Transverse colon (tissue), 4 donors: ENCODE results near the gene ANP32E. TPM values are rescaled to one million over a fixed set of nuclear protein-coding genes. Genes with fewer than 3 reads are reported as not detected.
A peak's percentile ranks its signal among the peaks of the same experiment; 100 is the strongest.

ENCODE experiments used
- DNase-seq: peaks from one replicate; pipeline ENCODE4 v3.0.0-alpha.2; 2019
- H3K27ac ChIP-seq, 4 donors: fragments of 200-600 bp; sonication (generic); 2 replicates each; pipeline ENCODE4 v1.5.1; 2016 to 2018; ENCODE audit warnings: inconsistent platforms in 4 of 4
- H3K27me3 ChIP-seq: fragments of 200-600 bp; sonication (generic); 2 replicates; pipeline ENCODE4 v1.5.1; 2017; ENCODE audit warnings: inconsistent platforms
- H3K36me3 ChIP-seq, 4 donors: fragments of 200-600 bp; sonication (generic); 2 replicates each; pipeline ENCODE4 v1.5.1; 2017 to 2019; ENCODE audit warnings: inconsistent platforms in 4 of 4
- H3K4me1 ChIP-seq, 4 donors: fragments of 200-600 bp; sonication (generic); 2 replicates each; pipeline ENCODE4 v1.5.1; 2017 to 2020; ENCODE audit warnings: inconsistent platforms in 4 of 4
- H3K4me3 ChIP-seq, 4 donors: fragments of 200-600 bp; sonication (generic); 1 replicate in 1 of 4; 2 replicates in 3 of 4; pipeline versions ENCODE4 v1.5.1 to v1.6.1; 2017 to 2019; ENCODE audit warnings: inconsistent platforms in 4 of 4
- H3K9me3 ChIP-seq, 2 donors: fragments of 200-600 bp; sonication (generic); 2 replicates each; pipeline ENCODE4 v1.5.1; 2017 to 2019; ENCODE audit warnings: inconsistent platforms in 2 of 2
- EP300 ChIP-seq: sonication (generic); formaldehyde crosslinking; IDR thresholded peaks from one replicate; pipeline ENCODE4 v1.6.1; 2017; ENCODE audit warnings: antibody characterized with exemption, low read depth
- POLR2A ChIP-seq: fragments of 450-650 bp; IDR thresholded peaks from one replicate; pipeline ENCODE4 v1.6.1; 2016; ENCODE audit warnings: antibody characterized with exemption, mild to moderate bottlenecking, moderate library complexity
- POLR2AphosphoS5 ChIP-seq, 3 donors: sonication (generic); formaldehyde crosslinking; IDR thresholded peaks; one replicate each; pipeline ENCODE4 v1.6.1; 2016; ENCODE audit warnings: antibody characterized with exemption in 3 of 3
- WGBS, 2 donors: methylation state at CpG; one replicate each; pipeline ENCODE4 v1.1.5; 2018; ENCODE audit warnings: low coverage in 1 of 2; 5-methylcytosine and 5-hydroxymethylcytosine counted together
- in situ Hi-C, 4 donors: fragments of 200-750 bp; cut with MboI; loops; one replicate each; pipeline versions ENCODE4 v1.15.0 to v1.15.1; 2017; ENCODE audit warnings: low sequenced_read_pairs in 3 of 4, low pct_ligation_motif_present in 1 of 4, low pct_unique_long_range_greater_than_20kb in 1 of 4
- intact Hi-C: fragments of 100-400 bp; cut with DNase I; formaldehyde crosslinking; loops from one replicate; pipeline ENCODE4 v1.15.1; 2023; ENCODE audit warnings: low total_unique reads
- total RNA-seq, 4 donors: library from RNA; depleted of rRNA; stranded (reverse); fragments of >200 nt; gene quantifications; one replicate each; pipeline ENCODE4 v1.1.0, GENCODE V29; 2016
- TF ChIP-seq, protein P1 (sequence below), 5 experiments: fragments of 200-600 bp in 3 of 5; fragments of 450-650 bp in 2 of 5; sonication (generic) in 3 of 5; IDR thresholded peaks; 1 replicate in 2 of 5; 2 replicates in 3 of 5; pipeline ENCODE4 v1.5.1; 2016 to 2017; ENCODE audit warnings: antibody characterized with exemption in 5 of 5, inconsistent platforms in 3 of 5, mild to moderate bottlenecking in 2 of 5, moderate library complexity in 1 of 5

Gene ANP32E
- total RNA-seq, 4 donors from 2014 or later = 6.6 to 20.8 (median 10.8) TPM

DNA sequence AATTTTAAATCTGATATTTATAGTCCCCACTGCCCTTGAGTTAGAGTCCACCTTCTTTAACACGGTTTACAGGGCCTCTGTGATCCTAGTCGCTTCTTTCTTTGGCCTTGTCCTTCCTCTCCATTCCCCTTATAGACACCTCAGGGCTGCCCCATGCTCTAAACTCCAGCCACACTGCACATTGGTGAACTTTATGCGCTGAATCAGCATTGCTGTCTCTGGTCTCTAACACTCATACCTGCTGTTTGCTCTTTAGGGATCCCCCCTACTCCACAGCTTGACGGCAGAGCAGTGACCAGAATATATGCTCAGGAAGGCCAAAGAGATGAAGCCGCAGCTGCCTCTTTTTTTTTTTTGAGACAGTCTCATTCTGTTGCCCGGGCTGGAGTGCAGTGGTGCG is 56.0 kb downstream of the ANP32E start:
- intact Hi-C loops = no loop called here
- no peaks in the 10 kb centered on the region for H3K4me1 ChIP-seq
- TF ChIP-seq POLR2A = no peak
- TF ChIP-seq, protein P1, sequence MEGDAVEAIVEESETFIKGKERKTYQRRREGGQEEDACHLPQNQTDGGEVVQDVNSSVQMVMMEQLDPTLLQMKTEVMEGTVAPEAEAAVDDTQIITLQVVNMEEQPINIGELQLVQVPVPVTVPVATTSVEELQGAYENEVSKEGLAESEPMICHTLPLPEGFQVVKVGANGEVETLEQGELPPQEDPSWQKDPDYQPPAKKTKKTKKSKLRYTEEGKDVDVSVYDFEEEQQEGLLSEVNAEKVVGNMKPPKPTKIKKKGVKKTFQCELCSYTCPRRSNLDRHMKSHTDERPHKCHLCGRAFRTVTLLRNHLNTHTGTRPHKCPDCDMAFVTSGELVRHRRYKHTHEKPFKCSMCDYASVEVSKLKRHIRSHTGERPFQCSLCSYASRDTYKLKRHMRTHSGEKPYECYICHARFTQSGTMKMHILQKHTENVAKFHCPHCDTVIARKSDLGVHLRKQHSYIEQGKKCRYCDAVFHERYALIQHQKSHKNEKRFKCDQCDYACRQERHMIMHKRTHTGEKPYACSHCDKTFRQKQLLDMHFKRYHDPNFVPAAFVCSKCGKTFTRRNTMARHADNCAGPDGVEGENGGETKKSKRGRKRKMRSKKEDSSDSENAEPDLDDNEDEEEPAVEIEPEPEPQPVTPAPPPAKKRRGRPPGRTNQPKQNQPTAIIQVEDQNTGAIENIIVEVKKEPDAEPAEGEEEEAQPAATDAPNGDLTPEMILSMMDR (IDR thresholded peaks at IDR 0.05) = no peak
- TF ChIP-seq POLR2AphosphoS5 (IDR thresholded peaks at IDR 0.05) = no peak
- no peak for TF ChIP-seq EP300
- no peak overlapping the region for H3K27ac ChIP-seq
- H3K9me3 ChIP-seq = no peaks in the 10 kb centered on the region
- no peaks in the 10 kb centered on the region for H3K27me3 ChIP-seq
- DNase-seq = no peak
- in situ Hi-C loops = loop anchor here (10.0 to 25.0 kb wide), 3 partner anchors 105 to 218 kb away; no protein-coding TSS in a partner anchor
- 88 to 96% methylated on average over 6 to 7 of the region's 7 CpGs for WGBS, 2 donors
- no peaks in the 10 kb centered on the region for H3K36me3 ChIP-seq
- H3K4me3 ChIP-seq = no peak overlapping the region

DNA sequence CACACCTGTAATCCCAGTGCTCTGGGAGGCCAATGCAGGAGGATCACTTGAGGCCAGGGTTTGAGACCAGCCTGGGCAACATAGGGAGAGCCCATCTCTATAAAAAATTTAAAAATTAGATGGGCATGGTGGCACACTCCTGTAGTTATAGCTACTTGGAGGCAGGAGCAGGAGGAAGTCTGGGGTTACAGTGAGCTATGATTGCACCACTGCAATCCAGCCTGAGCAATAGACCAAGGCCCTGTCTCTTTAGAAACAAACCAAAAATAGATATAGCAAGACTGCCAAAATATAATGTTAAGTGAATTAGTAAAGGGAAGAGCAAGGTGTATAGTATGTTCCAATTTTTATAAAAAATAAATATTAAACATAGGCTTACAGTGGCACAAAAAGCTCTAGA is 57.4 kb downstream of the ANP32E start:
- in situ Hi-C loops = loop anchor here in 2 of 4 donors (25.0 kb wide), 1 partner anchor 216 kb away; no protein-coding TSS in a partner anchor
- no peak for TF ChIP-seq EP300
- no peak for TF ChIP-seq POLR2A
- TF ChIP-seq POLR2AphosphoS5 (IDR thresholded peaks at IDR 0.05) = no peak
- TF ChIP-seq, protein P1 (IDR thresholded peaks at IDR 0.05) = no peak
- DNase-seq = no peak
- intact Hi-C loops = no loop called here
- no peaks in the 10 kb centered on the region for H3K4me1 ChIP-seq
- no peak overlapping the region for H3K4me3 ChIP-seq
- H3K27ac ChIP-seq = no peak overlapping the region
- H3K36me3 ChIP-seq = no peaks in the 10 kb centered on the region
- no peaks in the 10 kb centered on the region for H3K9me3 ChIP-seq
- H3K27me3 ChIP-seq = no peaks in the 10 kb centered on the region

DNA sequence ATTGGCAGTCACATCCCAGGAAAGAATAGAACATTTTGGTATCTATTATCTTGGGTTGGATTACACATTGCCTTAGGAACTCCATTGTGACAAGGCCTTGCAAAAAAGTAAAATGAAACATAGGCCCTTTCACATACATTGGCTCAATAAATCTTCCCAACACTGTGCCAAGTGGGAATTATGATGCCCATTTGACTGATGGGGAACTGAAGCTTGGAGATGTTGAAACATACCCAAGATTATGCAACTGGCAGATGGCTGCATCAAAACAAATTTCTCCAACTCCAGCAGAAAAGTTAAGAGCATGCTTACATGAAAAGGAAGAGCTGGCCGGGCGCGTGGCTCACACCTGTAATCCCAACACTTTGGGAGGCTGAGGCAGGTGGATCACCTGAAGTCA is 59.3 kb downstream of the ANP32E start:
- Histone ChIP-seq H3K4me3 (no peak overlapping the region), H3K27ac (no peak overlapping the region), H3K9me3 (no peaks in the 10 kb centered on the region), H3K36me3 (no peaks in the 10 kb centered on the region), H3K4me1 (no peaks in the 10 kb centered on the region), H3K27me3 (no peaks in the 10 kb centered on the region)
- intact Hi-C loops = no loop called here
- no peak for DNase-seq
- WGBS, 2 donors = 85 to 100% methylated on average over 3 of the region's 3 CpGs
- no peak for TF ChIP-seq POLR2A
- TF ChIP-seq, protein P1 (IDR thresholded peaks at IDR 0.05) = no peak
- TF ChIP-seq EP300 = no peak
- no peak for TF ChIP-seq POLR2AphosphoS5 (IDR thresholded peaks at IDR 0.05)
- in situ Hi-C loops = loop anchor here in 2 of 4 donors (25.0 kb wide), 1 partner anchor 214 kb away; no protein-coding TSS in a partner anchor

DNA sequence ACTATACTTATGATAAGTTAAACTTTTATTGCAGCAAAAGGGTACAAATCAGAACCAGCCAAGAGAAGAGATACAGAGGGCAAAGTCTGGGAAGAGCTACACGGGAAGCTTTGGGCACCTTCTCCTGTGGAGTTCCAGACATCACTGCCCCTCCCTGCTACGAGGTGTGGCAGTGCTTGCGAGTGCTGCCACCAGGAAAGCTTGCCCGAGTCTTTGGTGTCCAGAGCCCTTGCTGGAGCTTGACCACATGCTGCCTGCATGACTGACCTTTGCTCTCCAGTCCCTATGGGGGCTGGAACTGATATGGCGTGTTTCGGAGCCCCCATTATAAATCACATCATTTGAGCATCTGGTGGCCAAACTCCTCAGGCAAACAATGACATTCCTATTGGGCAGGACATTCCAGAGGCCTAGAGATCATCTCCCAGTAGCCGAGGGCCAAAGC is 62.7 kb downstream of the ANP32E start:
- WGBS, 2 donors = 50 to 68% methylated on average over 4 to 7 of the region's 7 CpGs
- TF ChIP-seq, protein P1 (IDR thresholded peaks at IDR 0.05) = no peak
- TF ChIP-seq EP300 (no peak), POLR2A (no peak), POLR2AphosphoS5 (IDR thresholded peaks at IDR 0.05) (no peak)
- intact Hi-C loops (loop anchor here (5.0 kb wide), 1 partner anchor 211 kb away; no protein-coding TSS in a partner anchor), in situ Hi-C loops (loop anchor here in 1 of 4 donors (25.0 kb wide), 1 partner anchor 111 kb away; the partner anchor contains the start of gene VPS45)
- Histone ChIP-seq H3K9me3 (no peaks in the 10 kb centered on the region), H3K36me3 (no peaks in the 10 kb centered on the region), H3K4me3 (no peak overlapping the region), H3K27ac (no peak overlapping the region), H3K27me3 (no peaks in the 10 kb centered on the region), H3K4me1 (no peaks in the 10 kb centered on the region)
- peak; percentile 43 for DNase-seq
